ENCODE measurements around the gene GPR158. TPM values are rescaled to one million over a fixed set of nuclear protein-coding genes. Genes with fewer than 3 reads are reported as not detected.
A peak's percentile ranks its signal among the peaks of the same experiment; 100 is the strongest.

Gene GPR158
- total and polyA plus RNA-seq, 9 of the 15 experiments (the other 6 are each of a cell fraction or from before 2014, with no cell fraction given): 4.0 to 7.6 (median 5.0) TPM

- TF ChIP-seq CUX1 (CRISPR knock-in tag; IDR thresholded peaks at IDR 0.05) (no peak), NR3C1 (CRISPR knock-in tag; IDR thresholded peaks at IDR 0.05) (no peak), MCM7 (IDR thresholded peaks at IDR 0.05) (no peak), MAZ (CRISPR knock-in tag; conservative IDR thresholded peaks at IDR 0.05 in 1 of 2, IDR thresholded peaks at IDR 0.05 in 1 of 2) (peak; percentile 76 to 87), ZBTB12 (CRISPR knock-in tag; IDR thresholded peaks at IDR 0.05) (peak; percentile 52; the same call in 1 of the 2 replicates), LCOR (CRISPR knock-in tag; IDR thresholded peaks at IDR 0.05) (peak; percentile 67), PCBP1 (IDR thresholded peaks at IDR 0.05; ENCODE audit: low read depth, low read length, poor library complexity, severe bottlenecking) (peak; percentile 24), E2F8 (IDR thresholded peaks at IDR 0.05; ENCODE audit: low read depth, partially characterized antibody) (no peak), ATF1 (CRISPR knock-in tag; IDR thresholded peaks at IDR 0.05) (no peak), ATF1 (tag; IDR thresholded peaks at IDR 0.05) (peak; percentile 58), SP2 (IDR thresholded peaks at IDR 0.05; ENCODE audit: extremely low read depth, low read depth, low read length, poor library complexity, severe bottlenecking) (peak; percentile 72)
- TF ChIP-seq, protein P1, sequence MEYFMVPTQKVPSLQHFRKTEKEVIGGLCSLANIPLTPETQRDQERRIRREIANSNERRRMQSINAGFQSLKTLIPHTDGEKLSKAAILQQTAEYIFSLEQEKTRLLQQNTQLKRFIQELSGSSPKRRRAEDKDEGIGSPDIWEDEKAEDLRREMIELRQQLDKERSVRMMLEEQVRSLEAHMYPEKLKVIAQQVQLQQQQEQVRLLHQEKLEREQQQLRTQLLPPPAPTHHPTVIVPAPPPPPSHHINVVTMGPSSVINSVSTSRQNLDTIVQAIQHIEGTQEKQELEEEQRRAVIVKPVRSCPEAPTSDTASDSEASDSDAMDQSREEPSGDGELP (CRISPR knock-in tag; IDR thresholded peaks at IDR 0.05; ENCODE audit: borderline replicate concordance): peak; percentile 75
- TF ChIP-seq, protein P2, sequence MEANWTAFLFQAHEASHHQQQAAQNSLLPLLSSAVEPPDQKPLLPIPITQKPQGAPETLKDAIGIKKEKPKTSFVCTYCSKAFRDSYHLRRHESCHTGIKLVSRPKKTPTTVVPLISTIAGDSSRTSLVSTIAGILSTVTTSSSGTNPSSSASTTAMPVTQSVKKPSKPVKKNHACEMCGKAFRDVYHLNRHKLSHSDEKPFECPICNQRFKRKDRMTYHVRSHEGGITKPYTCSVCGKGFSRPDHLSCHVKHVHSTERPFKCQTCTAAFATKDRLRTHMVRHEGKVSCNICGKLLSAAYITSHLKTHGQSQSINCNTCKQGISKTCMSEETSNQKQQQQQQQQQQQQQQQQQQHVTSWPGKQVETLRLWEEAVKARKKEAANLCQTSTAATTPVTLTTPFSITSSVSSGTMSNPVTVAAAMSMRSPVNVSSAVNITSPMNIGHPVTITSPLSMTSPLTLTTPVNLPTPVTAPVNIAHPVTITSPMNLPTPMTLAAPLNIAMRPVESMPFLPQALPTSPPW (CRISPR knock-in tag; IDR thresholded peaks at IDR 0.05): peak; percentile 74
These were observed at the start of gene GPR158 (continued) for GRCh38 chr10:25174461-25175230.
